Activated CD4-positive, alpha-beta T cell treated with anti-CD3 and anti-CD28 coated beads, Interleukin-2, amount 10 ng/mL, durations not matched to agents 24 days and 14 days (primary cell): ENCODE measurements around the gene SPRY4. TPM values are rescaled to one million over a fixed set of nuclear protein-coding genes. Genes with fewer than 3 reads are reported as not detected.
"Not testable (repeated sequence)": the region's sequence is repeated elsewhere in the genome, so short reads cannot be mapped to it uniquely, and the experiment has no call there.

Experiments used
- DNase-seq: peaks from one replicate; pipeline ENCODE4 v3.0.0; 2022
- H3K27ac Mint-ChIP-seq: one replicate; pipeline ENCODE4 v1.8.0; 2022; ENCODE audit warnings: mild to moderate bottlenecking, mixed read lengths
- H3K27me3 Mint-ChIP-seq: one replicate; pipeline ENCODE4 v1.8.0; 2022; ENCODE audit warnings: mixed read lengths
- H3K36me3 Mint-ChIP-seq: one replicate; pipeline ENCODE4 v1.8.0; 2022; ENCODE audit warnings: low read depth, mild to moderate bottlenecking, mixed read lengths
- H3K4me1 Mint-ChIP-seq: one replicate; pipeline ENCODE4 v1.8.0; 2021; ENCODE audit warnings: mixed read lengths
- H3K4me3 Mint-ChIP-seq: one replicate; pipeline ENCODE4 v1.8.0; 2022; ENCODE audit warnings: mild to moderate bottlenecking, moderate library complexity, mixed read lengths
- H3K9me3 Mint-ChIP-seq: one replicate; pipeline ENCODE4 v1.8.0; 2021; ENCODE audit warnings: mixed read lengths
- intact Hi-C: fragments of 100-400 bp; cut with micrococcal nuclease; formaldehyde crosslinking; loops from one replicate; pipeline ENCODE4 v1.15.1; 2023
- total RNA-seq: library from RNA; stranded (reverse); gene quantifications from 2 replicates; pipeline ENCODE4 v1.2.3, GENCODE V29; 2022

Gene SPRY4
- total RNA-seq, 1 donor from 2014 or later = 1.5 TPM

- Mint-ChIP-seq H3K27me3 (no peaks in the 10 kb centered on the region), H3K4me1 (peaks cover 14% of the 10 kb centered on the region), H3K9me3 (no peaks in the 10 kb centered on the region), H3K36me3 (no peaks in the 10 kb centered on the region), H3K27ac (no peak overlapping the region), H3K4me3 (no peak overlapping the region)
- no peak for DNase-seq
- intact Hi-C loops = no loop called here
These were observed 34.9 kb downstream of the SPRY4 start for GRCh38 chr5:142289708-142290576.

GRCh38 chr5:142287973-142288313 lies 36.9 kb downstream of the SPRY4 start:
- no peak for DNase-seq
- H3K9me3 Mint-ChIP-seq = no peaks in the 10 kb centered on the region

GRCh38 chr5:142287096-142287972 lies 37.5 kb downstream of the SPRY4 start:
- intact Hi-C loops = no loop called here
- Mint-ChIP-seq H3K36me3 (no peaks in the 10 kb centered on the region), H3K9me3 (no peaks in the 10 kb centered on the region), H3K4me3 (no peak overlapping the region), H3K27ac (no peak overlapping the region), H3K4me1 (peaks cover 9% of the 10 kb centered on the region), H3K27me3 (no peaks in the 10 kb centered on the region)
- DNase-seq = no peak

More at GRCh38 chr5:142287973-142288313, 36.9 kb downstream of the SPRY4 start:
- H3K27me3 Mint-ChIP-seq = no peaks in the 10 kb centered on the region
- H3K27ac Mint-ChIP-seq = no peak overlapping the region
- H3K4me3 Mint-ChIP-seq = no peak overlapping the region
- no peaks in the 10 kb centered on the region for H3K36me3 Mint-ChIP-seq
- peaks cover 9% of the 10 kb centered on the region for H3K4me1 Mint-ChIP-seq
- intact Hi-C loops = no loop called here

GRCh38 chr5:142286111-142286510 lies 38.7 kb downstream of the SPRY4 start:
- intact Hi-C loops = no loop called here
- H3K4me3 Mint-ChIP-seq = no peak overlapping the region
- no peaks in the 10 kb centered on the region for H3K9me3 Mint-ChIP-seq
- no peak for DNase-seq
- H3K4me1 Mint-ChIP-seq = peaks cover 9% of the 10 kb centered on the region
- no peaks in the 10 kb centered on the region for H3K36me3 Mint-ChIP-seq
- no peaks in the 10 kb centered on the region for H3K27me3 Mint-ChIP-seq
- no peak overlapping the region for H3K27ac Mint-ChIP-seq

- intact Hi-C loops = no loop called here
These were observed 41.5 kb downstream of the SPRY4 start for GRCh38 chr5:142283304-142283703.

GRCh38 chr5:142281966-142282365 lies 42.9 kb downstream of the SPRY4 start:
- Mint-ChIP-seq H3K4me3 (no peak overlapping the region), H3K27ac (no peak overlapping the region), H3K36me3 (no peaks in the 10 kb centered on the region), H3K27me3 (no peaks in the 10 kb centered on the region), H3K9me3 (no peaks in the 10 kb centered on the region), H3K4me1 (peaks cover under 1% of the 10 kb centered on the region)
- intact Hi-C loops = no loop called here
- no peak for DNase-seq

More at GRCh38 chr5:142283304-142283703, 41.5 kb downstream of the SPRY4 start:
- Mint-ChIP-seq H3K4me1 (peaks cover 9% of the 10 kb centered on the region), H3K27me3 (no peaks in the 10 kb centered on the region), H3K4me3 (no peak overlapping the region), H3K27ac (no peak overlapping the region), H3K9me3 (no peaks in the 10 kb centered on the region), H3K36me3 (no peaks in the 10 kb centered on the region)
- DNase-seq = no peak

- intact Hi-C loops = no loop called here
- no peak for DNase-seq
- H3K36me3 Mint-ChIP-seq = no peaks in the 10 kb centered on the region
- H3K9me3 Mint-ChIP-seq = no peaks in the 10 kb centered on the region
- H3K4me3 Mint-ChIP-seq = no peak overlapping the region
- no peak overlapping the region for H3K27ac Mint-ChIP-seq
- H3K27me3 Mint-ChIP-seq = no peaks in the 10 kb centered on the region
- H3K4me1 Mint-ChIP-seq = no peaks in the 10 kb centered on the region
These were observed 43.8 kb downstream of the SPRY4 start for GRCh38 chr5:142281008-142281367.

- no peak overlapping the region for H3K4me3 Mint-ChIP-seq
These were observed 44.5 kb downstream of the SPRY4 start for GRCh38 chr5:142280066-142281007.

GRCh38 chr5:142278627-142279026 lies 46.2 kb downstream of the SPRY4 start:
- H3K9me3 Mint-ChIP-seq = no peaks in the 10 kb centered on the region
- no peaks in the 10 kb centered on the region for H3K4me1 Mint-ChIP-seq
- no peak for DNase-seq
- H3K27me3 Mint-ChIP-seq = no peaks in the 10 kb centered on the region
- no peak overlapping the region for H3K4me3 Mint-ChIP-seq
- intact Hi-C loops = no loop called here
- H3K27ac Mint-ChIP-seq = no peak overlapping the region
- no peaks in the 10 kb centered on the region for H3K36me3 Mint-ChIP-seq

More at GRCh38 chr5:142280066-142281007, 44.5 kb downstream of the SPRY4 start:
- DNase-seq = no peak
- H3K36me3 Mint-ChIP-seq = no peaks in the 10 kb centered on the region
- H3K9me3 Mint-ChIP-seq = no peaks in the 10 kb centered on the region
- no peaks in the 10 kb centered on the region for H3K4me1 Mint-ChIP-seq
- intact Hi-C loops = no loop called here
- H3K27ac Mint-ChIP-seq = no peak overlapping the region
- no peaks in the 10 kb centered on the region for H3K27me3 Mint-ChIP-seq

- H3K4me3 Mint-ChIP-seq = no peak overlapping the region
- H3K9me3 Mint-ChIP-seq = no peaks in the 10 kb centered on the region
- no peaks in the 10 kb centered on the region for H3K36me3 Mint-ChIP-seq
- H3K27me3 Mint-ChIP-seq = no peaks in the 10 kb centered on the region
- no peak overlapping the region for H3K27ac Mint-ChIP-seq
- H3K4me1 Mint-ChIP-seq = no peaks in the 10 kb centered on the region
- intact Hi-C loops = no loop called here
- no peak for DNase-seq
These were observed 47.0 kb downstream of the SPRY4 start for GRCh38 chr5:142277796-142278195.

GRCh38 chr5:142276517-142276916 lies 48.3 kb downstream of the SPRY4 start:
- no peaks in the 10 kb centered on the region for H3K36me3 Mint-ChIP-seq
- intact Hi-C loops = no loop called here
- H3K27me3 Mint-ChIP-seq = peaks cover 2% of the 10 kb centered on the region
- H3K4me1 Mint-ChIP-seq = no peaks in the 10 kb centered on the region
- DNase-seq = no peak
- no peak overlapping the region for H3K4me3 Mint-ChIP-seq
- H3K27ac Mint-ChIP-seq = no peak overlapping the region
- H3K9me3 Mint-ChIP-seq = no peaks in the 10 kb centered on the region

GRCh38 chr5:142275496-142275895 lies 49.3 kb downstream of the SPRY4 start:
- H3K4me3 Mint-ChIP-seq = no peak overlapping the region
- H3K36me3 Mint-ChIP-seq = no peaks in the 10 kb centered on the region
- DNase-seq = no peak
- no peaks in the 10 kb centered on the region for H3K9me3 Mint-ChIP-seq
- intact Hi-C loops = no loop called here
- H3K27ac Mint-ChIP-seq = no peak overlapping the region
- H3K4me1 Mint-ChIP-seq = no peaks in the 10 kb centered on the region
- H3K27me3 Mint-ChIP-seq = peaks cover 4% of the 10 kb centered on the region

- H3K27me3 Mint-ChIP-seq, DNase-seq, H3K27ac Mint-ChIP-seq, H3K4me1 Mint-ChIP-seq, intact Hi-C loops, H3K4me3 Mint-ChIP-seq, H3K9me3 Mint-ChIP-seq, H3K36me3 Mint-ChIP-seq: not testable (repeated sequence)
These were observed 52.2 kb downstream of the SPRY4 start for GRCh38 chr5:142272596-142272995.
